ENCODE data around the gene TSPYL4.

Gene TSPYL4

GRCh38 chr6:116263353-116263752, 9.5 kb upstream of the TSPYL4 start:
- Histone ChIP-seq H3F3A (ENCODE audit: insufficient read depth) (no peaks in the 10 kb centered on the region), H4K20me1 (ENCODE audit: low read depth, low read length) (no peaks in the 10 kb centered on the region), H3K4me3 (ENCODE audit: insufficient read depth, low read length, poor library complexity, severe bottlenecking) (no peak overlapping the region), H3K27me3 (ENCODE audit: low read length) (no peaks in the 10 kb centered on the region), H3K4me2 (ENCODE audit: low read depth, low read length, poor library complexity, severe bottlenecking) (no peak overlapping the region), H2AFZ (ENCODE audit: low read depth, low read length, severe bottlenecking) (no peak overlapping the region), H3K9ac (ENCODE audit: low read length) (no peak overlapping the region), H3K27ac (ENCODE audit: low read depth, low read length) (no peak overlapping the region), H3K79me2 (ENCODE audit: insufficient read depth, low read length) (no peaks in the 10 kb centered on the region), H3K9me3 (ENCODE audit: insufficient read depth, low read length) (no peaks in the 10 kb centered on the region), H3K36me3 (ENCODE audit: low read length) (0 out of 2 replicates have a peak, but pooled peaks cover 3% of the 10 kb centered on the region), H3K9me2 (replicated peaks; ENCODE audit: insufficient read depth, low read length) (no peaks in the 10 kb centered on the region)
- no peak for TF ChIP-seq CTCF (IDR thresholded peaks at IDR 0.05; ENCODE audit: insufficient read depth, low read length, poor library complexity, severe bottlenecking)

GRCh38 chr6:116258520-116258919, 4.6 kb upstream of the TSPYL4 start:
- no peaks in the 10 kb centered on the region for H3K27me3 ChIP-seq (ENCODE audit: low read length)

GRCh38 chr6:116256694-116257093, 2.8 kb upstream of the TSPYL4 start:
- TF ChIP-seq CTCF (IDR thresholded peaks at IDR 0.05; ENCODE audit: insufficient read depth, low read length, poor library complexity, severe bottlenecking) (no peak), EZH2phosphoT487 (conservative IDR thresholded peaks at IDR 0.05; ENCODE audit: low read length) (no peak)
- Histone ChIP-seq H3K9me3 (ENCODE audit: insufficient read depth, low read length) (no peaks in the 10 kb centered on the region), H2AFZ (ENCODE audit: low read depth, low read length, severe bottlenecking) (no peak overlapping the region), H3K36me3 (ENCODE audit: low read length) (no peaks in the 10 kb centered on the region), H3F3A (ENCODE audit: insufficient read depth) (no peaks in the 10 kb centered on the region), H3K9me2 (replicated peaks; ENCODE audit: insufficient read depth, low read length) (no peaks in the 10 kb centered on the region), H3K79me2 (ENCODE audit: insufficient read depth, low read length) (no peaks in the 10 kb centered on the region), H3K27ac (ENCODE audit: low read depth, low read length) (no peak overlapping the region), H4K20me1 (ENCODE audit: low read depth, low read length) (no peaks in the 10 kb centered on the region), H3K4me2 (ENCODE audit: low read depth, low read length, poor library complexity, severe bottlenecking) (no peak overlapping the region), H3K4me3 (ENCODE audit: insufficient read depth, low read length, poor library complexity, severe bottlenecking) (no peak overlapping the region), H3K27me3 (ENCODE audit: low read length) (no peaks in the 10 kb centered on the region), H3K9ac (ENCODE audit: low read length) (no peak overlapping the region)

More at GRCh38 chr6:116258520-116258919, 4.6 kb upstream of the TSPYL4 start:
- Histone ChIP-seq H2AFZ (ENCODE audit: low read depth, low read length, severe bottlenecking) (no peak overlapping the region), H3K9ac (ENCODE audit: low read length) (no peak overlapping the region), H3K4me3 (ENCODE audit: insufficient read depth, low read length, poor library complexity, severe bottlenecking) (no peak overlapping the region), H3K4me2 (ENCODE audit: low read depth, low read length, poor library complexity, severe bottlenecking) (no peak overlapping the region), H4K20me1 (ENCODE audit: low read depth, low read length) (no peaks in the 10 kb centered on the region), H3F3A (ENCODE audit: insufficient read depth) (no peaks in the 10 kb centered on the region), H3K27ac (ENCODE audit: low read depth, low read length) (no peak overlapping the region), H3K79me2 (ENCODE audit: insufficient read depth, low read length) (no peaks in the 10 kb centered on the region), H3K9me2 (replicated peaks; ENCODE audit: insufficient read depth, low read length) (no peaks in the 10 kb centered on the region), H3K9me3 (ENCODE audit: insufficient read depth, low read length) (no peaks in the 10 kb centered on the region), H3K36me3 (ENCODE audit: low read length) (0 out of 2 replicates have a peak, but pooled peaks cover under 1% of the 10 kb centered on the region)
- no peak for TF ChIP-seq CTCF (IDR thresholded peaks at IDR 0.05; ENCODE audit: insufficient read depth, low read length, poor library complexity, severe bottlenecking)
- TF ChIP-seq EZH2phosphoT487 (conservative IDR thresholded peaks at IDR 0.05; ENCODE audit: low read length): no peak
